Smooth muscle cell of the brain vasculature (primary cell): ENCODE data around the gene KIAA1614.

Source experiments
- DNase-seq: peaks from one replicate; pipeline ENCODE4 v3.0.0-alpha.2; 2012; ENCODE audit warnings: low read depth, low spot score

KIAA1614 gene

DNA sequence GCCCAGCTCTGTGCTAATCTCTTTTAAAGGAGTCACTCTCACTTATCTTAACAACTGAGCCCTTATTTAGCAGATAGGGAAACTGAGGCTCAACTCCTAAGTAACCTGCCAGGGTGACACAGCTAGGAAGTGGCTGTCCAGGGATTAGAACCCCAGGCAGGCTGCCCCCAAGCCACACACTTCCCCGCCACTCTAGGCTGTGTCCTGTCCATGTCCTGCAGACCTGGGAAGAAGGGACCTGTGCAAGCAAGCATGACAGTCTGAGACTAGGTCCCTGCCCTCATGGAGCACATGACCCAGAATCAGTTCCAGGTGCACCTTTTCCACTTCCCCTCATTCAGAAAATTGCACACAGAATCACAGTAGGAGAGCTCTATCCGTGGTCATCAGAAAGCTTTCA lies 12.2 kb downstream of the KIAA1614 start:
- no peak for DNase-seq

- no peak for DNase-seq
Observed at GRCh38 chr1:180925471-180926051, 12.9 kb downstream of the KIAA1614 start.

DNA sequence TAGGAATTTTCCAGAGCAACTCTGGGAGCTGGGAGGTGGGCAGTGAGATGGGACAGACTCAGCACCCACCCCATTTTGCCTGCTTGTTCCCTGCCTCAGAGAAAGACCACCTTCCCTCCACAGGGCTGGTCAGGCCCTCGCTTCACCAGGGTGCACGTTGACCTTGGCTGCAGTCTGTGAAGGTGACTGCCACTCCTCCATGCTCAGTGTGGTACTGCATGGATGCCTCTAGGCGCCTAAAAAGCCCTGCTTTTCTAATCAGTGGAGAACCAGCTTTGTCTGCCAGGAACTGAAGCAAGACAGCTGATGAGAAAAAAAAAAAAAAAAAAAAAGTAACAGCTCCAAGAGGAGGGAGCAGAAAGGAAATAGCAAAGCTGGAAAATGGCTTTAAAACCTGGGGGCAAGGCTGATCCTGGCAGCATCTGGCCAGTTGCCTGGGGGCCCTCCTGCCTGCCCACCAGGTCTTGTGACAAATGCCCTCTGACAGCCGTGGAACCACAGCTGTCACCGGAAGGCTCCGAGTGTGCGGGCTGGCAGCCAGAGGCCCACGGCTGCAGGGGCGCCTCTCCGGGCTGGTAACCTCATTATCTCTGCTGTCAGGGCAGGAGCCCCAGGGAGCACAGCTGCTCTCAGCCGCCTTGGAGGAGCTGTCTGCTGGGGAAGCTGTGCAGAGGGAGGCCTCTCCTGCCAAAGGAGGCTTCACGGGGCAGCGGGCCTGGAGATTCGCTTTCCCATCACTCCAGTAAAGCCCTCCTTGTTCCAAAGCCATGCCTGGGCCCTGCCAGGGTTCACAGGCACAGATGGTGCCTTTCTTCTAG lies 13.7 kb downstream of the KIAA1614 start:
- DNase-seq = peak; percentile 49

DNA sequence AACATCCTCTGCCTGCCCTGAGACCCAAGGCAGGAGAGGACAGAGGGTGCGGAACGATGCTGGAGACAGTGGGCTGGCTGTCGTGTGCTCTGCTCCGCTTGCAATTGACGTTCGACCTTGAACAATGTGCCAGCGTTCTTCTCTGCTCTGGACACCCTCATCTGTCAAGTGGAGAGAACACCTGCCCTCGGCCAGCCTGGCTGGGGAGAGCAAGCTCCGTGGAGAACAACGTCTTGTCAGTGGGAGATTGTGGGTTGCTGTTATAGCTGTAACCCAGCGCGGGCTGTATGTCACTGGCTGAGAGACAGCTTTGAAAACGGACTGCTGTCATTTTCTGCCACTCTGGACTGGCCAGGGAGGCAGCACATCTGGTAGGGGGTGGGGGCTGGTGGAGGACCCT lies 14.7 kb downstream of the KIAA1614 start:
- DNase-seq = no peak

GRCh38 chr1:180927841-180928240 lies 15.1 kb downstream of the KIAA1614 start:
- no peak for DNase-seq

GRCh38 chr1:180928331-180929230 lies 15.9 kb downstream of the KIAA1614 start:
- no peak for DNase-seq

DNA sequence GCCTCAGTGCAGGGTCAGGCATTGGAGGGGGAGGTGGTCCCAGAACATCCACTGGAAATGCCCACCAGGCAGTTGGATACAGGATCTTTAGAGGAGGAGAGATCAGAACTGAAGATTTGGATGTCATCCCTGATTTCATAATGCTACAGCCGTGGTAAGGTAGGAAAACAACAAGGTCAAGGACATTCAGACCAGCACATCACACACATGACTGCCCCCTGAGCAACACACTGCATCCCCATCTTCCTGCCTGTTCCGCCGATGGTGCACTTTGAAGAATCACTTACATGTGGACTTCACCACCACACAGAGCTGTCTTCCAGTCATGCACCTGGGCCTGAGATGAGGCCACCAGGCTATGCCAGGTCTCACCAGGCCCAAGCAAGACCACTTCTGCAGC lies 16.7 kb downstream of the KIAA1614 start:
- no peak for DNase-seq

DNA sequence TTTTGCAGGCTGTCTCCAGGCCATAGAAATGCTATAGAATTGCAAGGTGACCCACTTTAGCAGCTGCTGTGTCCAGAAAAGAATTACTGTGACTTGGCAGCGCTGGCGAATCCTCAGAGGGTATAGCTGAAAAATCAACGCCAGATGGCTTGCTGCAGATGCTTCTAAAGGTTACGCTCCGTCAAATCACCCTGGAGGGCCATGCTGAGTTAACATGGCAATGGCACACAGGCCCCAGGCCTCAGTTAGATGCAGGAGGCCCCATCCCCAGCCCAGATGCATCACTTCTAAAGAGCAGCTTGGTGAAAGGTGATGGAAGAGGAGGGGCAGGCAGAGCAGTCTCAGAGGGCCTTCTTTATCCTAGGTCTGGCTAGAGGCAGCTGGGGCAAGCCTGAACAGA lies 18.0 kb downstream of the KIAA1614 start:
- DNase-seq = no peak

DNA sequence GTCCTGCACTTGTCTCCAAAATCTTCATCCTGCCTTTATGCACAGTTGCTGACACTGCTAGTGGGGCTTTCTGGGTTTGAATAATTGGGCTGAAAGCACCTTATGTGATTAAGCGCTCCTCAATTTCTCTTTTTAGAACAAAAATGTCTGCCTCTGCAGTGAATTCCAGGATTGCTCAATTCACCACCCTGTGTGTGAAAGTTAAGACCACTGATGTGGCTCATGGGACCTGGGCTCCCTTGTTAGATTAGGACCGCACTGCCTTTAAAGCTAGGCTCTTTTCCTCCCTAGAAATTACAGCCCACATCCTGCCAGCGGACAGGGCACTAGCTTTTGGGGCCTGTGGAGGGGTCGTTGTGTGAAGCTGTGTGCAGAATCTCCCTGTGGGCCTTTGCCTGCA lies 18.8 kb downstream of the KIAA1614 start:
- no peak for DNase-seq

DNA sequence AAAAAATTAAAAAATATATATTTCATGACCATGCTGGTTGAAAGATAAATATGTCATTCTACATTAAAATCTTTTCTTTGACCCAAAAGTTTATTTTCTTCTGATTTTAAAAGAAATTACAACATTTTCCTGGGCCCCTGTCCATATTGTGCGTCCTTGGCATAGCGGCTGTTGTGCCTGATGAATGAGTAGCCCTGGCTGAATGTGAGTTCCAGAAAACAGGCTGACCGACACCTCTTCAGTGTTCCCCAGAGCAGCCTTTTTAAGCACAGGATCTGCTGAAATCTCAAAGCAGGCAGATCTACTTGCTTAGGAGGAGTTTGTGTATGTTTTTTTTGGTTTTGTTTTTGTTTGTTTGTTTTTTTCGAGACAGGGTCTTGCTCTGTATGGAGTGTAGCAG lies 19.7 kb downstream of the KIAA1614 start:
- no peak for DNase-seq

GRCh38 chr1:180933141-180933540 lies 20.4 kb downstream of the KIAA1614 start:
- no peak for DNase-seq

GRCh38 chr1:180934563-180934962 lies 21.9 kb downstream of the KIAA1614 start:
- no peak for DNase-seq

DNA sequence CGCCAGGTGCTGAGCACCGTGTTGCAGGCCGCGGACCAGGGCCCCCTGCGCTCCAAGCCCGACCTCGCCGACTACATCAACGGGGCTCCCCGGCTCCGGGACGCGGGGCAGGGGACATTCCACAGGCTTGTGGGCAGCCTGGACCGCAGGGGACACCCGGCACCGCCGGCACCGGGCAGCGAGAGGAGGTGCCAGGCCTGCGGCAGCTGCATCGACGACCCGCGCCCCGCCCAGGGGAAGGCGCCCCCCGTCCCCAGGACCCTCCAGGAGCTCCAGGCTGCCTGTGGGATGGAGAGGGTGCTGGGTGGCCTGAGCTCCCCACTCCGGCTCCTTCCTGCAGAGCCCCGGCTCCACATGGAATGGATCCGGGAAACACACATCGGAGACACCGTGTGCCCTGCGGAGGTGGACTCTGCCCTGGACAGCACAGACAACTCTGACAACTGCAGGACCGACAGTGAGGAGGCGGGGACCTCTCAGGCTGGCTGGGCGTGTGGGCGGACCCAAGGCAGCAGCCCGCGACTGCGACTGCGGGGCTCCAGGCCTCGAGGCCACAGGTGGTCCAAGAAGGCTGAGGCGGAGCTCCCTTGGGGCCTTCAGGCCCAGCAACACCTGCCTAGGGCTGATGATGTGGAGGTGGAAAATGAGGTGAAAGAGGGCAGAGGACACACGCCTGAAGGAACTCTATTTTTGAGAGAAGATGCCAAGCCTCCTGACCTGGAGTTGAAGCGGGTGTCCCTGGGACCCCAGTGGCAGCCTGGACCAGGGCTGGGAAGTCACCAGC lies 22.8 kb downstream of the KIAA1614 start:
- DNase-seq = no peak

GRCh38 chr1:180936110-180937011 lies 23.7 kb downstream of the KIAA1614 start:
- DNase-seq = no peak

DNA sequence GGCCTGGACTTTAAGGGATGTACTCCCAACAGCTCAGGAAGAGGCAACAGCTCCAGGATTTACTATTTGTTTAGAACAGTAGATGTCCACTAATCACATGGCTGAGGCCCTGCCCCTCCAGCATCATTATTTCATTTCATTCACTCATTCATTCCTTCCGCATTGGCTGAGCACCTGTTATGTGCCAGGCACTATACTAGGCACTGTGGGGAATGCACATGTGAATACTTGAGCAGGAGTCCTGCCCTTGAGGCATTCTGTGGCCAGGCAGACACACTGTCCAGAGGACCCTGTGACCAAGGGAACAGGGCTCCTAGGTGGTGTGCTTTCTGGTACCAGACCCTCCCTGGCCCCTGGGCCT lies 24.3 kb downstream of the KIAA1614 start:
- DNase-seq = no peak

- no peak for DNase-seq
Observed at GRCh38 chr1:180937624-180938225, 25.0 kb downstream of the KIAA1614 start.

GRCh38 chr1:180939073-180939710 lies 26.5 kb downstream of the KIAA1614 start:
- no peak for DNase-seq

DNA sequence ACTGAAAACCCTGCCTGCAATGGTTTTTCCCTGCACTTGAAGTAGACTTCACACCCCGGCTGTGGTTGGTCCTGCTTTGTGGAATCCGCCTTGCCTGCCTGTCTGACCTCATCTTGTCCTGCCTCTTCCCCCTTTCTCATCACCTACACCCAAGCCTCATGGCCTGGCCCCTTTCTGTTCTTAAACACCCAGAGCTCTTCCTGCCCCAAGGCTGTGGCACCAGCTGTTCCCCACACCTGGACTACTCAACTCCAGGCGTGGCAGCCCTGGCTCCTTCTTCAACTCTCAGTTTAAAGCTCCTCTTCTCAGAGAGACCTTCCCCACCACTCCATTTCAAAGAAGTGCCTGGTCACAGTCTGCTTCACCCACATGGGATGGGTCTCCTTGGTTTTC lies 27.0 kb downstream of the KIAA1614 start:
- no peak for DNase-seq

- no peak for DNase-seq
Observed at GRCh38 chr1:180940445-180940844, 27.7 kb downstream of the KIAA1614 start.
